ENCODE measurements around the gene SLC6A13. TPM values are rescaled to one million over a fixed set of nuclear protein-coding genes. Genes with fewer than 3 reads are reported as not detected.

The SLC6A13 gene
- total and polyA plus RNA-seq, 2 experiments from 2014 or later = not detected

DNA sequence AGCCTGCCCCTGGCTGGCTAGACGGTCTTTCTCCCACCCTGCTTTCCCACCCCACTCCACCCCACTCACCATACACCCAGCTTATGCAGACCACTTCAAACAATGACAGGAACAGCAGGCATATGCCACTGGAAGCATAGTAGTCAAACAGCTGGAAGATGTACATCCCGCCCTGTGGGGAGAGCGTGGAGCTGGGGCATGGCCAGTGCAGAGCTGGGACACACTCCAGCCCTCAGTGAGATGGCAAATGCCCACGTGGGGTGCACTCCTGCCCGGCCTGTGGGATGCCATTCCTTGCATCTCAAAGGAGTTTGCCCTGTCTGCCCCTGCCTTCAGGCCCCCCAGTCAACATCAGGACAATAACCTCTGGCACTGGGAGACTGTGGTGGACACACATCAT is 67.5 kb downstream of the SLC6A13 start:
- peaks cover 43% of the 10 kb centered on the region for H3K27me3 ChIP-seq (replicated peaks; ENCODE audit: insufficient read depth)
- H3K4me3 ChIP-seq = no peak overlapping the region
- H2AFZ ChIP-seq = no peak overlapping the region
- DNase-seq = no peak
- no peaks in the 10 kb centered on the region for H3K9me3 ChIP-seq (ENCODE audit: low read depth)
- no peaks in the 10 kb centered on the region for H3K9me2 ChIP-seq (ENCODE audit: insufficient read depth)
- H3K9ac ChIP-seq = no peak overlapping the region
- no peak overlapping the region for H3K27ac ChIP-seq
- no peaks in the 10 kb centered on the region for H4K20me1 ChIP-seq (ENCODE audit: insufficient read depth)
- H3K79me2 ChIP-seq (ENCODE audit: insufficient read depth) = no peaks in the 10 kb centered on the region
- H3K4me1 ChIP-seq (ENCODE audit: insufficient read depth) = no peaks in the 10 kb centered on the region
- WGBS, 2 experiments (ENCODE audit: low coverage in 1 of 2, low lambda C conversion rate in 2 of 2, missing lambda C conversion rate in 2 of 2) = 19 to 35% methylated on average over 4 to 5 of the region's 5 CpGs
- in situ Hi-C loops (cut with MboI) = no loop called here
- H3K36me3 ChIP-seq (ENCODE audit: low read depth) = no peaks in the 10 kb centered on the region
- H3K4me2 ChIP-seq (ENCODE audit: unreplicated experiment) = no peak overlapping the region
- no peaks in the 10 kb centered on the region; the same call in 1 of the 2 replicates for H3F3A ChIP-seq (ENCODE audit: insufficient read depth)
- no peak for TF ChIP-seq EZH2 (IDR thresholded peaks at IDR 0.05; ENCODE audit: insufficient read depth, poor library complexity, severe bottlenecking)
- no peak for TF ChIP-seq EZH2phosphoT487 (IDR thresholded peaks at IDR 0.05; ENCODE audit: insufficient read depth, low read depth)

DNA sequence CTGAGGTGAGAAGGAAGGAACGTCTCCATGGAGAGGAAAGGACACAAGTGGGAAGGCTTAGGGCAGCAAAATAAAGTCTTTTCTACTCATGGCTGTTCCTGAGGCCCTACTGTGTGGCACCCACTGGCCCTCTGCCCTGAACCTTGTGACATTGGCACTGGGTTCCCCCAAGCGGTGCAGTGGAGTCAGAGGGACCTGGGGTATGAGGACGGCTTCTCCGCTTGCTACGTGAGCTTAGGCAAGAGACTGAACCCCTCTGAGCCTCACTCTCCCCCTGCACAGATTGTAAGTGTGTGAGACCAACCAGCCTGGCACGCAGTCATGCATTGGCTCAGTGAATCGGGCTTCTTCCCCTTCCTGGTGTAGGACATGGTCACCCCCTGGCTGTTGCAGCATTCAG is 68.4 kb downstream of the SLC6A13 start:
- no peaks in the 10 kb centered on the region; the same call in 1 of the 2 replicates for H3F3A ChIP-seq (ENCODE audit: insufficient read depth)

DNA sequence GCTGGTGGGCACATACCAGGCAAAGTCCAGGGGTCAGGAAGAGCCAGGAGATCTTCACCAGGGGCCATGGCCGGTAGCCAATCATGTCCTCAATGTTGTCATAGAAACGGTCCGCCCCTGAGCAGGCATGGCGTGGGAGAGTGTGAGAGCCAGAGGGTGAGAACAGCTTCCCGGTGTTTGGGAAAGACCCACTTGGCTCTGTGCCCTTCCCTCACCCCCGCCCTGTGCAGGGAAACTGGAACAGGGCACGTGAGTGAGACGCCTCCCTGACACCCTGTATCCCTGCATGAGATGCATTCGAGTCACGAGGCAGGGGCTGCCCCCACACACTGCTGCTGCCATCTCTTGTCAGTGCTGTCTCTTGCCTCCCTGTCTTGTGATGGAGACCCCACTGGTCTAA is 69.4 kb downstream of the SLC6A13 start:
- Histone ChIP-seq H3K4me1 (ENCODE audit: insufficient read depth) (no peaks in the 10 kb centered on the region), H3K4me2 (ENCODE audit: unreplicated experiment) (no peak overlapping the region), H2AFZ (no peak overlapping the region), H3K9me2 (ENCODE audit: insufficient read depth) (no peaks in the 10 kb centered on the region), H3K9ac (no peak overlapping the region), H3K27me3 (replicated peaks; ENCODE audit: insufficient read depth) (peaks cover 40% of the 10 kb centered on the region), H3K4me3 (no peak overlapping the region), H3K79me2 (ENCODE audit: insufficient read depth) (no peaks in the 10 kb centered on the region), H3K27ac (no peak overlapping the region), H3K9me3 (ENCODE audit: low read depth) (no peaks in the 10 kb centered on the region), H3K36me3 (ENCODE audit: low read depth) (no peaks in the 10 kb centered on the region), H3F3A (ENCODE audit: insufficient read depth) (no peaks in the 10 kb centered on the region), H4K20me1 (ENCODE audit: insufficient read depth) (no peaks in the 10 kb centered on the region)
- 24 to 32% methylated on average over 10 of the region's 10 CpGs for WGBS, 2 experiments (ENCODE audit: low coverage in 1 of 2, low lambda C conversion rate in 2 of 2, missing lambda C conversion rate in 2 of 2)
- no peak for TF ChIP-seq EZH2 (IDR thresholded peaks at IDR 0.05; ENCODE audit: insufficient read depth, poor library complexity, severe bottlenecking)
- TF ChIP-seq EZH2phosphoT487 (IDR thresholded peaks at IDR 0.05; ENCODE audit: insufficient read depth, low read depth) = no peak
- in situ Hi-C loops (cut with MboI) = no loop called here
- DNase-seq = no peak

More for the DNA sequence above, 68.4 kb downstream of the SLC6A13 start:
- Histone ChIP-seq H3K27me3 (replicated peaks; ENCODE audit: insufficient read depth) (peaks cover 46% of the 10 kb centered on the region), H4K20me1 (ENCODE audit: insufficient read depth) (no peaks in the 10 kb centered on the region), H3K79me2 (ENCODE audit: insufficient read depth) (no peaks in the 10 kb centered on the region), H3K4me3 (no peak overlapping the region), H3K9me2 (ENCODE audit: insufficient read depth) (no peaks in the 10 kb centered on the region), H3K36me3 (ENCODE audit: low read depth) (no peaks in the 10 kb centered on the region), H3K4me1 (ENCODE audit: insufficient read depth) (no peaks in the 10 kb centered on the region), H3K9ac (no peak overlapping the region), H2AFZ (no peak overlapping the region), H3K27ac (no peak overlapping the region), H3K4me2 (ENCODE audit: unreplicated experiment) (no peak overlapping the region), H3K9me3 (ENCODE audit: low read depth) (no peaks in the 10 kb centered on the region)
- no peak for DNase-seq
- WGBS, 2 experiments (ENCODE audit: low coverage in 1 of 2, low lambda C conversion rate in 2 of 2, missing lambda C conversion rate in 2 of 2) = 57 to 59% methylated on average over 7 of the region's 7 CpGs
- in situ Hi-C loops (cut with MboI) = no loop called here
- TF ChIP-seq EZH2 (IDR thresholded peaks at IDR 0.05; ENCODE audit: insufficient read depth, poor library complexity, severe bottlenecking) (no peak), EZH2phosphoT487 (IDR thresholded peaks at IDR 0.05; ENCODE audit: insufficient read depth, low read depth) (no peak)

DNA sequence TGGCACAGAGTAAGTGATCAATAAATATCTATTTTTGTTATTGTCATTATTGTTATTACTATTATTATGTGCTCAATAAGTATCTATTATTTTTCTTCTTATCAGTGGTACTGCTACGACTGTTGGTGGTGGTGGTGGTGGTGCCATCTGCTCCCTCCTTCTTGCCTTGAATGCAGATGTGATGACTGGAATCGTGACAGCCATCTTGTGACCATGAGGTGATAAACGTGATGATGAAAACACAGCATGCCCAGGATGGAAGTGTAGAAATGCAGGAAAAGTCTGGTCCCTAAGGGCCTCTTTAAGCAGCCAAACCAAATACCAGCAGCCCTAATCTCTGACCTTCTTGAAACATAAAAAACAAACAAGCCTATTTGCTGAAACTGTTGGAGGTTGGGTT is 71.1 kb downstream of the SLC6A13 start:
- H4K20me1 ChIP-seq (ENCODE audit: insufficient read depth) = no peaks in the 10 kb centered on the region
- no peaks in the 10 kb centered on the region for H3K9me3 ChIP-seq (ENCODE audit: low read depth)
- H3K27me3 ChIP-seq (replicated peaks; ENCODE audit: insufficient read depth) = peaks cover 40% of the 10 kb centered on the region
- TF ChIP-seq EZH2phosphoT487 (IDR thresholded peaks at IDR 0.05; ENCODE audit: insufficient read depth, low read depth) (no peak), EZH2 (IDR thresholded peaks at IDR 0.05; ENCODE audit: insufficient read depth, poor library complexity, severe bottlenecking) (no peak)
- H3K36me3 ChIP-seq (ENCODE audit: low read depth) = no peaks in the 10 kb centered on the region
- no peak for DNase-seq
- H3K4me2 ChIP-seq (ENCODE audit: unreplicated experiment) = no peak overlapping the region
- no peak overlapping the region for H2AFZ ChIP-seq
- H3K9me2 ChIP-seq (ENCODE audit: insufficient read depth) = no peaks in the 10 kb centered on the region
- 26 to 28% methylated on average over 3 of the region's 3 CpGs for WGBS, 2 experiments (ENCODE audit: low coverage in 1 of 2, low lambda C conversion rate in 2 of 2, missing lambda C conversion rate in 2 of 2)
- H3K4me3 ChIP-seq = no peak overlapping the region
- no peaks in the 10 kb centered on the region for H3F3A ChIP-seq (ENCODE audit: insufficient read depth)
- no peak overlapping the region for H3K9ac ChIP-seq
- in situ Hi-C loops (cut with MboI) = no loop called here
- no peaks in the 10 kb centered on the region for H3K79me2 ChIP-seq (ENCODE audit: insufficient read depth)
- H3K4me1 ChIP-seq (ENCODE audit: insufficient read depth) = no peaks in the 10 kb centered on the region
- H3K27ac ChIP-seq = no peak overlapping the region

DNA sequence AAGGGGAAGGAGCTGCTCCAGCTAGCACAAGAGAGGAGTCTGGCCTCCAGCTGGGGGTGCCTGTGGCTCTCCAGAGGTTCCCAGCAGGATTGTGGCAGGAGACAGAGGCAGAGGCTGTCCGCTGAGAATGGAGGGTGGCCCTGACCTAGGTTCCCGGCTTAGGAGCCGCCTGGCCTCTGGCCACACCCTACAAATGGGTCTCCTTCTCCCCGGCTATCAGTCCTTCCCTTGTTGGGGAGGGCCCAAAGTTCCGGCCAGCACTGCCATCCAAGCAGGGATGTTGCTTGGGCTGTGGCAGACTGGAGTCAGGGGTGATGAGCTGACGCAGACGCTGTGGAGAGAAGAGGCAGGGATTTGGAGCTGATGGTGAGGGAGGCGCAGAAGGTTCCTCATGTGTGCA is 71.8 kb downstream of the SLC6A13 start:
- Histone ChIP-seq H3K36me3 (ENCODE audit: low read depth) (no peaks in the 10 kb centered on the region), H3K9me2 (ENCODE audit: insufficient read depth) (no peaks in the 10 kb centered on the region), H4K20me1 (ENCODE audit: insufficient read depth) (no peaks in the 10 kb centered on the region), H3K4me3 (no peak overlapping the region), H3K4me1 (ENCODE audit: insufficient read depth) (no peaks in the 10 kb centered on the region), H3F3A (ENCODE audit: insufficient read depth) (no peaks in the 10 kb centered on the region), H3K27ac (no peak overlapping the region), H3K4me2 (ENCODE audit: unreplicated experiment) (no peak overlapping the region), H3K9ac (no peak overlapping the region), H3K9me3 (ENCODE audit: low read depth) (no peaks in the 10 kb centered on the region), H3K27me3 (replicated peaks; ENCODE audit: insufficient read depth) (peaks cover 40% of the 10 kb centered on the region), H3K79me2 (ENCODE audit: insufficient read depth) (no peaks in the 10 kb centered on the region), H2AFZ (no peak overlapping the region)
- no peak for DNase-seq
- in situ Hi-C loops (cut with MboI) = no loop called here
- 63 to 70% methylated on average over 8 of the region's 8 CpGs for WGBS, 2 experiments (ENCODE audit: low coverage in 1 of 2, low lambda C conversion rate in 2 of 2, missing lambda C conversion rate in 2 of 2)
- TF ChIP-seq EZH2 (IDR thresholded peaks at IDR 0.05; ENCODE audit: insufficient read depth, poor library complexity, severe bottlenecking) (no peak), EZH2phosphoT487 (IDR thresholded peaks at IDR 0.05; ENCODE audit: insufficient read depth, low read depth) (no peak)

Measured in GM23248 (cell line).